Stimulated activated CD4-positive, alpha-beta T cell treated with anti-CD3 and anti-CD28 coated beads, Interleukin-12 subunit alpha, Interleukin-12 subunit beta, amount 100 ng/mL, for 48 hours (primary cell): ENCODE measurements around the gene TBC1D1.

Experiments used
- DNase-seq, 3 donors: peaks; one replicate each; pipeline ENCODE4 v3.0.0-alpha.2; 2020; ENCODE audit warnings: low read depth in 2 of 3, low spot score in 1 of 3

TBC1D1 gene

DNA sequence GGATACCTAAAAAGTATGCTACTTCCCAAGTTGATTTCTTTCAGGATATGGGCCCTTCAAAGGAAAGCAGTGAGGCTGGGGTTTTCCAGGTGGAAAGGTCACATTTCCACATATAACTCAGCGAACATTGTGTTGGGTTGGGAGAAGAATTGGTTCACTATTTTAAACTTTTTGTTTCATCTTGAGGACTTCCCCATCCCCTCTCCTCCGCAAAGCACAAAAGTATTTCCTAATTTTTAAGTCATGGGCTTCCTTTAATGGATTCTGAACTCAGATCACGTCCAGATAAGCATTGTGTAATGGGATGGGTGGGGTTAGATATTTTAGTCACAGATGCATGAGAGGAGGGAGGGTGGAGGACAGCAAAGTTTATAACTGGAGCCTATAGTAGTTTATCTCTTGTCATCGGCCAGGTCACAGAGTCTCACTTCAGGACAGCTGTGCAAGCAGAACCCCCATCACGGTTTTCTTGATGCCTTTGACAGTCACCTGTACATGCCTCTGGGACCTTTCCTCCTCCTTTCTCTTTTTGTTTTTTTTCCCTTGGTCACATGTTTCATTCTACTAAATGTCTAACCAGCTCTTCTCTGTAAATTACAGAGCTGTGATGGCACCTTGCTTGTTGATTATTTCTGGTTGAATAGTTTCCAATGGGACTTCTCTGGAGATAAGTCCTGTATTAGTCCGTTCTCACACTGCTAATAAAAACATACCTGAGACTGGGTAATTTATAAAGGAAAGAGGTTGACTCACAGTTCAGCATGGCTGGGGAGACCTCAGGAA is 184.7 kb downstream of the TBC1D1 start:
- DNase-seq: no peak

- DNase-seq: no peak
Observed at GRCh38 chr4:38076153-38076669, 185.3 kb downstream of the TBC1D1 start.

GRCh38 chr4:38077791-38078489 is 187.1 kb downstream of the TBC1D1 start:
- DNase-seq: no peak

DNA sequence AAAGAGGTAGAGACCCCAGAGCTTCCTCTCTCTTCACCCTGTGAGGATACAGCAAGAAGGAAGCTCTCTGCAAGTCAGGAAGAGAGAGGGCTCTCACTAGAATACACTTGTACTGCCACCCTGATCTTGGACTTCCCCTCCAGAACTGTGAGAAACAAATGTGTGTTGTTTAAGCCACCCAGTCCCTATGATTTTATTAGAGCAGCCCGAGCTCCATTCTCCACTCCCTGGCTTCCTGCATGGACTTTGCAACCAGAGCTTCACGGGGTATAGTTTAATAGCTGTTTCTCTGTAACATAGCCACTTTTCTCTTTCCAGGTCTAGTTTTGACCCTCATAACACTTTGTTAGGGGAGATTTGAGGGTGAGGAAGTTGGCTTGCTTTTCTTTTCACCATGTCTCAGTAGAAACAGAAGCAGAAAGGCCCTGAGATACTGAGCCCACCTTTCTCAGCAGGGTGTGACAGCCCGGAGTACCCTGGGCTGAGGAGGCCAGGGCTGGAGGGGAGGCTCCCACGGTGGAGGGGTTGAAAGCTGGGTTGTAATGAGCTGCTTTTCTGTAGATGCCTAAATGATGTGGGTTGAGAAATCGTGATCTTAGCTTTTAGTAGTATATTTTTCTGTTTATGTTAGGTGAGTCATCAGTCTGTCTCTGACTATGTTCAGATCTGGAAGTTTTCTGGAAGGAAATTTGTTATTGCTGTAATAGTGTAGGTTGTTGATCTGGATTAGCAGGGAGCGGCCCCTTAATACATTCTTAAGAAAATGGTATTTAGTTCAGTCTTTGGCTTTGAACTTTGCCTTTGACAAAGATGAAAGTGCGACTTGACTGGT is 187.9 kb downstream of the TBC1D1 start:
- DNase-seq: no peak

- no peak for DNase-seq
Observed at GRCh38 chr4:38080061-38080974, 189.4 kb downstream of the TBC1D1 start.

GRCh38 chr4:38082021-38082420 is 191.1 kb downstream of the TBC1D1 start:
- no peak for DNase-seq

GRCh38 chr4:38082424-38083385 is 191.8 kb downstream of the TBC1D1 start:
- no peak for DNase-seq

GRCh38 chr4:38084877-38085711 is 194.2 kb downstream of the TBC1D1 start:
- no peak for DNase-seq

GRCh38 chr4:38085751-38086150 is 194.9 kb downstream of the TBC1D1 start:
- no peak for DNase-seq

GRCh38 chr4:38086151-38086848 is 195.4 kb downstream of the TBC1D1 start:
- DNase-seq: no peak

DNA sequence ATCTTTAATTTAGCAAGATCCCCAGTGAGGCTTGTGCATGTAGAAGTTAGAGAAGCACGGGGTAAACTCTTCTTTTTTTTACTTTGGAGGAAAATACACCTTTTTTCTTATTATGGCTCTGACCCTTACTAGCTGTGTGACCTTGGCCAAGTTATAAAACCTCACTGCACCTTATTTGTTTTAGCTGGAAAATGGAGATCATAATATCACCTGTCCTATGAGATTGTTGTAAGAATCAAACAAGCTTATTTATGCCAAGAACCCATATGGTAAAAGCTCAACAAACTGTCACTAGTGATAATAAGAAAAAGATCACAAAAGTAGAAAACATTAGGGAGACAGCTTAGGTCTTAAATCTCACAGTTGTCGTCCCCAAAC is 196.0 kb downstream of the TBC1D1 start:
- DNase-seq: no peak

DNA sequence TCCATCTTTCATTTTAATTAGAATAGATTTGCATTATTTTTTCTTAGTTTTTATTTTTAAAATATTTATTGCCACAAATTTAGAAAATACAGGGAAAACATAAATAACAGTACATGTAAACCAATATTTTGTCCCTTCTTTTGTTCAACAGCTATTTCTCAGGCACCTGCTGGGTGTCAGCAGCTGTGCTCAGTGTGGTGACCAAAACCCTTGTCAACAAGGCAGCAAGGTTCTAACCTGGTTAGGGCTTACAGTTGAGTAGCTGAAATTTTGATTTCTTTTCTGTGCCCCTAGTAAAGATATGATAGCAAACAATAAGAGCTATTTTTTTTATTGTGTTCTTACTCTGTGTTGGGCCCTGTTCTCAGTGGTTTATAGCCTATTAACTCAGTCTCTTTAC is 197.4 kb downstream of the TBC1D1 start:
- DNase-seq: no peak

- no peak for DNase-seq
Observed at GRCh38 chr4:38089961-38090360, 199.1 kb downstream of the TBC1D1 start.

- no peak for DNase-seq
Observed at GRCh38 chr4:38090455-38091246, 199.8 kb downstream of the TBC1D1 start.

- DNase-seq: no peak
Observed at GRCh38 chr4:38091636-38092035, 200.8 kb downstream of the TBC1D1 start.

DNA sequence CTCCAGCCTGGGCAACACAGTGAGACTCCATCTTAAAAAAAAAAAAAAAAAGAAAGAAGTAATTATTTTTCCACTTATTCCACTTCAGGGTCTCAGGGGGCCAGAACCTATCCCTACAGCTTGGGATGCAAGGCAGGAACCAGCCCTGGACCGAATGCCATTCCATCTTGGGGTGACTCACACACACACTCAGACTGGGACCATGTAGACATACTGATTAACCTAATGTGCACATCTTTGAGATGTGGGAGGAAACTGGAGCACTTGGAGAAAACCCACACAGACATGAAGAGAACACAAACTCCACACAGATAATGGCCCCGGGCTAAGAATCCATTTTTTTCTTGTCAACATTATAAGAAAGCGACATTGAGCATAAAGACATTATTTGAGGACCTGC is 201.8 kb downstream of the TBC1D1 start:
- DNase-seq: no peak

DNA sequence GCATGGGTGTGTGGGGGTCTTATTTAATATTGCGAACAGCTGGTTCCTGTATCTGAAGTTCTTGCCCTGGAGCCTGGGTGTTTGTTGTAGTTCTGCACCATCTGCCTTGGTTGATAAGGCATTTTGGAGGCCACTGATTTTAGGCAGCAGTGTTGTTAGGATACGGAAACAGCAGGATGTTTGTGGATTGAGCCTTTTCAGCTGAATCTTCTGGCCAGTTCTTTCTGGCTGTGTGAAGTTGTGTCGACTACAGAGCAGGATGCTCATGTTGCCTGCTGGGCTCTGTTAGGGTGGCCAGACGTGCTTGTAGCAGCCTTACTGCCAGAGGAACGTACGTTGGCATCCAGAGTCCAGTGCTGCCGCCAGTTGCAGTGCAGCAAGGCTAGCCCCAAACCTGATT is 203.5 kb downstream of the TBC1D1 start:
- no peak for DNase-seq
